Loucy (cell line): ENCODE results near the gene AURKAIP1.

Experiments used
- H2AFZ ChIP-seq: fragments of 200-600 bp; sonication (generic); 2 replicates; pipeline ENCODE4 v1.6.0; 2016; ENCODE audit warnings: antibody characterized with exemption, mild to moderate bottlenecking, low read length, moderate library complexity
- H3F3A ChIP-seq: fragments of 200-600 bp; 2 replicates; pipeline ENCODE4 v1.6.0; 2016; ENCODE audit warnings: antibody characterized with exemption, low read depth, mild to moderate bottlenecking
- H3K27me3 ChIP-seq: fragments of 200-600 bp; sonication (generic); 2 replicates; pipeline ENCODE4 v1.6.1; 2014; ENCODE audit warnings: low read length, mild to moderate bottlenecking; ENCODE audit not compliant: insufficient read depth, poor library complexity, severe bottlenecking
- H3K36me3 ChIP-seq: fragments of 200-600 bp; sonication (generic); 2 replicates; pipeline ENCODE4 v1.6.1; 2016; ENCODE audit warnings: low read length; ENCODE audit not compliant: insufficient read depth
- H3K4me1 ChIP-seq: fragments of 200-600 bp; sonication (generic); 2 replicates; pipeline ENCODE4 v1.5.1; 2014; ENCODE audit warnings: low read length, mild to moderate bottlenecking; ENCODE audit not compliant: insufficient read depth, poor library complexity, severe bottlenecking
- H3K4me2 ChIP-seq: fragments of 200-600 bp; sonication (generic); 2 replicates; pipeline ENCODE4 v1.6.0; 2014; ENCODE audit warnings: antibody characterized with exemption, low read length, low read depth, mild to moderate bottlenecking; ENCODE audit not compliant: poor library complexity, severe bottlenecking
- H3K4me3 ChIP-seq: fragments of 200-600 bp; sonication (generic); 2 replicates; pipeline ENCODE4 v1.5.1; 2014; ENCODE audit warnings: low read length, mild to moderate bottlenecking, mixed read lengths; ENCODE audit not compliant: poor library complexity, severe bottlenecking
- H3K79me2 ChIP-seq: fragments of 200-600 bp; sonication (generic); 2 replicates; pipeline ENCODE4 v1.6.1; 2014; ENCODE audit warnings: low read length; ENCODE audit not compliant: insufficient read depth
- H3K9ac ChIP-seq: fragments of 200-600 bp; sonication (generic); 2 replicates; pipeline ENCODE4 v1.6.0; 2014; ENCODE audit warnings: mild to moderate bottlenecking, low read depth, low read length, moderate library complexity; ENCODE audit not compliant: poor library complexity, severe bottlenecking
- H3K9me2 ChIP-seq: fragments of 200-600 bp; sonication (generic); replicated peaks from 2 replicates; pipeline ENCODE4 v1.6.1; 2016; ENCODE audit warnings: low read depth, low read length, mixed read lengths
- H3K9me3 ChIP-seq: fragments of 200-600 bp; sonication (generic); 2 replicates; pipeline ENCODE4 v1.6.1; 2014; ENCODE audit warnings: mild to moderate bottlenecking, antibody characterized with exemption, low read length, low read depth; ENCODE audit not compliant: insufficient read depth
- H4K20me1 ChIP-seq: fragments of 200-600 bp; sonication (generic); 2 replicates; pipeline ENCODE4 v1.6.0; 2014; ENCODE audit warnings: antibody characterized with exemption, low read length, mild to moderate bottlenecking; ENCODE audit not compliant: insufficient read depth, poor library complexity, severe bottlenecking
- CTCF ChIP-seq: fragments of 200-600 bp; sonication (generic); conservative IDR thresholded peaks from 2 replicates; pipeline ENCODE4 v1.5.1; 2014; ENCODE audit warnings: mild to moderate bottlenecking, antibody characterized with exemption, low read length
- EZH2phosphoT487 ChIP-seq: fragments of 200-600 bp; IDR thresholded peaks from 2 replicates; pipeline ENCODE4 v1.6.1; 2018; ENCODE audit warnings: antibody characterized with exemption, mild to moderate bottlenecking, moderate library complexity, borderline replicate concordance

AURKAIP1 gene

GRCh38 chr1:1359664-1360468 lies 15.1 kb downstream of the AURKAIP1 start:
- Histone ChIP-seq H3K9me2 (no peaks in the 10 kb centered on the region), H3K4me3 (no peak overlapping the region), H3K4me2 (no peak overlapping the region), H3K79me2 (no peaks in the 10 kb centered on the region), H3K9ac (no peak overlapping the region), H3K27me3 (no peaks in the 10 kb centered on the region), H3K9me3 (no peaks in the 10 kb centered on the region), H3K36me3 (no peaks in the 10 kb centered on the region), H3K4me1 (no peaks in the 10 kb centered on the region), H2AFZ (no peak overlapping the region), H3F3A (no peaks in the 10 kb centered on the region), H4K20me1 (no peaks in the 10 kb centered on the region)
- no peak for TF ChIP-seq EZH2phosphoT487
- no peak for TF ChIP-seq CTCF

- Histone ChIP-seq H3K4me3 (no peak overlapping the region), H2AFZ (no peak overlapping the region), H3K27me3 (no peaks in the 10 kb centered on the region), H3K9me3 (no peaks in the 10 kb centered on the region), H3K4me1 (no peaks in the 10 kb centered on the region), H3K79me2 (no peaks in the 10 kb centered on the region), H3K4me2 (no peak overlapping the region), H3K9me2 (no peaks in the 10 kb centered on the region), H3K36me3 (no peaks in the 10 kb centered on the region), H3F3A (no peaks in the 10 kb centered on the region), H3K9ac (no peak overlapping the region), H4K20me1 (no peaks in the 10 kb centered on the region)
- TF ChIP-seq EZH2phosphoT487 (no peak), CTCF (no peak)
Measured at GRCh38 chr1:1359308-1359663, 15.7 kb downstream of the AURKAIP1 start.

- Histone ChIP-seq H2AFZ (no peak within 1 kb of the TSS), H4K20me1 (no peaks in the 10 kb centered on the region), H3K27me3 (no peaks in the 10 kb centered on the region), H3K9me3 (no peaks in the 10 kb centered on the region), H3K4me1 (no peaks in the 10 kb centered on the region), H3K4me3 (no peak within 1 kb of the TSS), H3K9ac (no peak within 1 kb of the TSS), H3K79me2 (no peaks in the 10 kb centered on the region), H3K36me3 (no peaks in the 10 kb centered on the region), H3K4me2 (no peak within 1 kb of the TSS), H3F3A (no peaks in the 10 kb centered on the region), H3K9me2 (no peaks in the 10 kb centered on the region)
- TF ChIP-seq EZH2phosphoT487 = no peak
- no peak for TF ChIP-seq CTCF
Measured at GRCh38 chr1:1358433-1359271, 16.4 kb downstream of the AURKAIP1 start, which contains the start of gene MXRA8. Gene MXRA8 (minus strand): TSS chr1:1358555. CDS start chr1:1358504, 51 bp downstream.
